Endometrium (tissue), 2 donors: ENCODE data around the gene KCTD2.
"Not testable (repeated sequence)": the region's sequence is repeated elsewhere in the genome, so short reads cannot be mapped to it uniquely, and the experiment has no call there.

Experiments
- FAIRE-seq: peaks from 2 replicates; lab custom pipeline; 2012; peaks lifted over from hg19 to GRCh38; lab: Jason Lieb, UNC
- donor health status: control.
- donor health status: control.

KCTD2 gene, protein sequence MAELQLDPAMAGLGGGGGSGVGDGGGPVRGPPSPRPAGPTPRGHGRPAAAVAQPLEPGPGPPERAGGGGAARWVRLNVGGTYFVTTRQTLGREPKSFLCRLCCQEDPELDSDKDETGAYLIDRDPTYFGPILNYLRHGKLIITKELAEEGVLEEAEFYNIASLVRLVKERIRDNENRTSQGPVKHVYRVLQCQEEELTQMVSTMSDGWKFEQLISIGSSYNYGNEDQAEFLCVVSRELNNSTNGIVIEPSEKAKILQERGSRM

DNA sequence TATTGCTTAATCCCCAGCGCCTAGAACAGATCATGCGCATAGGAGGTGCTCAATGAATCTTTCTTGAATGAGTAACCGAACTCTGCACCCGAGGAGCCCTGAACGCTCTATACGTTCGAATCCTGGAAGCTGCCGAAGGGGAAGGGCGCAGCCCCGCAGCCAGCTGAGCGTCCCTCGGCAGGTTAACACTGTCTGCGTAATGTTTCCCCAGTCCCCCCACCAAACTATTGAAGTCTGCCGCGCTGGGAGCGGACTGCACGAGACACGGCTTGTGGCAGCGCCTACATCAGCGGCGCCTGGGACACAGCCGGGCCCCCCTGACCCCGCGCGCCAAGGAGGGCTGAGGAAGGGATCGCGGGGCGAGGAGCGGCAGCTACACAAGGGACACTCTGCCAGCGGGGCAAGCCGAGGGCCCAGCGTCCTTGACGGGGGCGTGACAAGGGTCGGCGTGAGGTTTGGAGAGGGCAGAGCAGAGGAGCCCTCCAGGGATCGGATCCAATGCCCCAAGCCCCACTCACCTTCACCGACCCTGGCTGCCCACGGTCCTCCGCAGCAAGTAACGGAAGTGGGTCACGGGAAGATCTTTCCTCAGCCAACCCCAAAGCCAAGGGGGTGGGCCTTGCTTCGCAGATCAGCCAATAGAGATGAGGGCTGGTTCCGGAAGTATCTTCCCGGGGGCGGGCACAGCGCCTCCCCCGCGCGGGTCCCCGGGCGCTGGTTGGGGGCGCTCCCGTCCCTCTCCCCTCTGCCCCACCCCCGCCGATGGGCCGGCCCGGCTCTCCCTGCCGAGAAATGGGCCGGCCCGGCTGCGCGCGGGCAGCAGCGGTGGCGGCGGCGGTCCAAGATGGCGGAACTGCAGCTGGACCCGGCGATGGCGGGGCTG is at the start of gene KCTD2, which contains the start of gene ATP5PD:
Gene KCTD2, plus strand, starts transcription at position 819 of the 883 bp plus-strand sequence. Its CDS starts 26 bp downstream, at position 845.
Gene ATP5PD, minus strand, starts transcription at position 563 of the 883 bp plus-strand sequence. CDS start 4,319 bp downstream, outside the sequence.
- FAIRE-seq: peak; percentile 15

DNA sequence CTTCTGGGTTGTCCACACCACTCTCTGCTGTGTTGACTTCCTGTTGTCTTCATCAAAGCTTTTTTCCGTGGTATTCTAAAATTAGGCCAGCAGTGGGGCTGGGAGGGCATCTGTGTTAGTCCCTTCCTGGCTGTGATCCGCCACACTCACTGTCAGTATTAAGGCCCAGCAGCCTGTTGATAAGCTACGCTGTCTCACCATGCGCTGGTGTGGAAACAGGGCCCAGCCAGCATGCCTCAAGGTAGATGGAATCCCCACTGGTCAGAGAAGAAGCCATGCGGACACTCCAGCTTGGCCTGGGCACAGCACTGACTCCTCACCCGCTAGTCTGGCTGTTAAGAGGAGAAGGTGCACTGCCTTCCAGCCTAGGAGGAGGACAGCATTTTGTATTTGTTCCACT is 48.2 kb upstream of the KCTD2 start:
- no peak for FAIRE-seq

DNA sequence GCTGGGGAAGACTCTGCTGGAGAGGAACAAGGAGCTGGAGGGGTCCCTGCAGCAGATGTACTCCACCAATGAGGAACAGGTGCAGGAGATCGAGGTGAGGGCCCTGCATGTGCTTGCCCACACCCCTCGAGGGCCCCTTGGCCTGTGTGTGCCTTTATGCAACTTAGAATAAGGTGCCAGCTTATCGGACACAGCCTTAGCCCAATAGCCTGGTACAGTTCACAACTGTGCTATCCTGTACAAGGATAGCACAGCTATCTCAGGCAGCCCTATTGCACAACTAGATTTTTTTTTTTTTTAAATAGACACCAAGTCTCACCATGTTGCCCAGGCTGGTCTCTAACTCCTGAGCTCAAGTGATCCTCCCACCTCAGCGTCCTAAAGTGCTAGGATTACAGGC is 47.5 kb upstream of the KCTD2 start:
- no peak for FAIRE-seq

GRCh38 chr17:75001915-75002843 is 44.8 kb upstream of the KCTD2 start:
- no peak for FAIRE-seq

DNA sequence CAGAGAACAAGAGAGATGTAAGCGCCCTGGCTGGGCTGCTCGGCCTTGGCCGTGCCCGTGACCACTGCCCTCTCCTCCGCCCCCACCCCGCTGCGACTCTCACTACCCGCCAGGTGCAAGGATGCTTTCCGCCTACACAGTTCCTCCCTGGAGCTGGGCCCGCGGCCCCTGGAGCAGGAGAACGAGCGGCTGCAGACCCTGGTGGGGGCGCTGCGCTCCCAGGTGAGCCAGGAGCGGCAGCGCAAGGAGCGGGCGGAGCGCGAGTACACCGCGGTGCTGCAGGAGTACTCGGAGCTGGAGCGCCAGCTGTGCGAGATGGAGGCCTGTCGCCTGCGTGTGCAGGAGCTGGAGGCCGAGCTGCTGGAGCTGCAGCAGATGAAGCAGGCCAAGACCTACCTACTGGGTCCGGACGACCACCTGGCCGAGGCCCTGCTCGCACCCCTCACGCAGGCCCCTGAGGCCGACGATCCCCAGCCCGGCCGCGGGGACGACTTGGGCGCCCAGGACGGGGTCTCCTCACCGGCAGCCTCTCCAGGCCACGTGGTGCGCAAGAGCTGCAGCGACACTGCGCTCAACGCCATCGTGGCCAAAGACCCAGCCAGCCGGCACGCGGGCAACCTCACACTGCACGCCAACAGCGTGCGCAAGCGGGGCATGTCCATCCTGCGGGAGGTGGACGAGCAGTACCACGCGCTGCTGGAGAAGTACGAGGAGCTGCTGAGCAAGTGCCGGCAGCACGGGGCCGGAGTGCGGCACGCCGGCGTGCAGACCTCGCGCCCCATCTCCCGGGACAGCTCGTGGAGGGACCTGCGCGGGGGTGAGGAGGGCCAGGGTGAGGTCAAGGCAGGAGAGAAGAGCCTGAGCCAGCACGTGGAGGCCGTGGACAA is 43.7 kb upstream of the KCTD2 start:
- no peak for FAIRE-seq

GRCh38 chr17:75003957-75004355 is 43.1 kb upstream of the KCTD2 start:
- FAIRE-seq: no peak

GRCh38 chr17:75004371-75004770 is 42.7 kb upstream of the KCTD2 start:
- FAIRE-seq: no peak

- no peak for FAIRE-seq
Observed at GRCh38 chr17:75005291-75005690, 41.7 kb upstream of the KCTD2 start.

- FAIRE-seq: not testable (repeated sequence)
Observed at GRCh38 chr17:75006084-75006483, 40.9 kb upstream of the KCTD2 start.

GRCh38 chr17:75006653-75007052 is 40.4 kb upstream of the KCTD2 start:
- FAIRE-seq: no peak

- FAIRE-seq: no peak
Observed at GRCh38 chr17:75008373-75008772, 38.7 kb upstream of the KCTD2 start.

GRCh38 chr17:75009139-75009724 is 37.8 kb upstream of the KCTD2 start:
- FAIRE-seq: peak; percentile 31

DNA sequence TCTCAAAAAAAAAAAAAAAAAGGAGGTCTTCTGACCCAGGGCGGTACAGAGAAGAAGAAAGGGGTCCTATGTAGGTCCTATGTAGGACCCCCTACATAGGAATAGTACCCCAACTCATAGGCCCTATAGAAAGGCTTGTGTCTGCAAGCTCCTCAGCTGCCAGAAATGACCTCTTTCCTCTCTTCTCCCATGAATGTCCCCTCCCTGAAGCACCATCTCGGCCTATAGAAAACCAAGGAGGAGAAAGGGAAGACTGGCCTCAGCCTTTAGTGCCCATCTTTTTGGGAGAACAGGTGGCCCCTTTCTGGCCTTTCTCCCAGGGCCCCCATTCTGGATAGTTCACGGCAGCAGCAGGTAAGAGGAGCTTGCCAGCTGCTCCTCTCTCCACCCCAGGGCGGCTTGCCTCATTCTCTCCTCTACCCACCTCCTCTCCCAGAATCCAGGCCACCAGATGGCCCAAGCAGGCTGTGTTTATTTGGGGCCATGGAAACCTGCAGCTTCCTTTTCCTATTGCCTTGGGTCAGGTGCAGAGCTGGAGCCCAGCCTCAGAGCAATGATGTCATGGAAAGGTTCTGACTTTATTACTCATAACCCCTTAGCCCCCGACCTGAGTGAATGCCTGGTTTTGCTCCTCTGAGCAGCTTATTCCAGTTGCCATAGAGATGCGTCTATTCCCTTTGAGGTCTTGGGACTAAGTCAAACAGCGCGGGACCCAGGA is 36.2 kb upstream of the KCTD2 start:
- no peak for FAIRE-seq

DNA sequence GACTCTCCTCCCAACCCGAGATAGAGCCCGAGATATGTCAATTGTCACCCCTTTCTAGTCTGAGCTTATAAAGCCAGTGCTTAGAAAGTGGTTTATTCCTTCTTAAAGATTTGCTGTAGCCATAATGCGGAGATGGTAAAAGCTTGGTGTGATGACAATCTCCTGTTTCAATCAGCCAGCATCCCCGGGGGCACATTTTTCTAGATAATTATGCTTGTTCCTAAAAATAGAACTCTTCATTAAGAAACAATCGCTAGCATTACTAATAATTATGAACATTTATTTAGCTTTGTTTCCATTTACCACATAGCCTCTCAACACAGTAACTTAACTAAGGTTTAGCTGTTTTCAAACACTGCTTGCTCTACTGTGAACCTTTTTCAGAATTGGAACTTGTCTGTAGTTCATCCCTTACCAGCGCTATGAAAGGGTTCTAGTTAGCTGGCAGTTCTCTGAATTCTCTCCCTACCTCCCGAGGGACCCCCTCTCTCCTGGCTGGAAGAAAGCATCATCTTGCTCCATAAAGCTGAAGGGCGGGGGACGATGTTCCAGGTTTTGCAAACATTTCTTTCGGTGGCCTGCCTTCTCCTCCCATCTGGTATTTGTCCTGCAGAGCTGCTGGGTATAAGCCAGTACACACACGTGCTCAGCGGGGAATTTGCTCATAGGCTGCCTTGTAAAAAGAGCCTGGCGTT is 35.5 kb upstream of the KCTD2 start:
- FAIRE-seq: peak; percentile 29

DNA sequence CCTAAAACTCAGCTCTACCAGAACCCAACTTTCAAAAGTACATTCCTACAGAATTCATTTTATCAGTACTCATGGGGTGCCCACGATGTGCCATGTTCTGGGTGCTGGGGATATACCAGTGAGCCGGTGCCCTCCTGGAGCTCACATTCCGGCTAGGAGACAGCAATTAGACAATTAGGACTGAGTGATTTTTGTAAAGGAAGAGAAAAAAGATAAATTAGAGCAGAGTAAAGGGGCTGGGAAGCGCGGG is 35.0 kb upstream of the KCTD2 start:
- FAIRE-seq: no peak

DNA sequence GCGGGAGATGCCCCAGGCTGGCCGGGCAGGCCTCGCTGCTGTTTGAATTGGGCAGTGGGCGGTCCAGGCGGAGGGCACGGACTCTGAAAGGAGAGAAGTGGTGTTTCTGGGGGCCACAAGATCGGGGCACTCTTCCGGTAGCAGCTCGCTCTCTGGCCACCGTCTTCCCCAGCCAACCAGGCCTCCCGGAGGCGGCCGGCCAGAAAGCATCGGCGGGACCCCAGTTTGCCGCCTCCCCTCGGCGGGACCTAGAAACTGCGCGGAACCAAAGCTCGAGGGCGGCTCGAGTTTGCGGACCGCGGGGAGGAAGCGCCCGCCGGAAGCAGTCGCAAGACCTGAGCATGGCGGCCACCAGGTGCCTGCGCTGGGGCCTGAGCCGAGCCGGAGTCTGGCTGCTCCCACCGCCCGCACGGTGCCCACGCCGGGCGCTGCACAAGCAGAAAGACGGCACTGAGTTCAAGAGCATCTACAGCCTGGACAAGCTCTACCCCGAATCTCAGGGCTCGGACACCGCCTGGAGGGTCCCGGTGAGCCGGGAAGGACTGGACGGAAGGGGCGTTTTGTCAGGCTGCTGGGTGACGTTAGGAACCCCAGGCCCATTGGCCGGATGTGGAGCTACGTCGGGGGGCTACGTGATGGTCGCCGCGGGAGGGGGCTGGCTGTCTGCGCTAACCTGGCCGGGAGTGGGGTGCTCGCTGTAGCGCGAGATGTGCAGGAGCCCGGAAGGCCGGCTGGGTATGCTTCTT is 34.5 kb upstream of the KCTD2 start, which contains the start of gene MRPL58:
Gene MRPL58, plus strand, starts transcription at position 325 of the 746 bp plus-strand sequence. Its CDS starts 17 bp downstream, at position 342.
- no peak for FAIRE-seq

- no peak for FAIRE-seq
Observed at GRCh38 chr17:75013092-75013559, 33.9 kb upstream of the KCTD2 start.

DNA sequence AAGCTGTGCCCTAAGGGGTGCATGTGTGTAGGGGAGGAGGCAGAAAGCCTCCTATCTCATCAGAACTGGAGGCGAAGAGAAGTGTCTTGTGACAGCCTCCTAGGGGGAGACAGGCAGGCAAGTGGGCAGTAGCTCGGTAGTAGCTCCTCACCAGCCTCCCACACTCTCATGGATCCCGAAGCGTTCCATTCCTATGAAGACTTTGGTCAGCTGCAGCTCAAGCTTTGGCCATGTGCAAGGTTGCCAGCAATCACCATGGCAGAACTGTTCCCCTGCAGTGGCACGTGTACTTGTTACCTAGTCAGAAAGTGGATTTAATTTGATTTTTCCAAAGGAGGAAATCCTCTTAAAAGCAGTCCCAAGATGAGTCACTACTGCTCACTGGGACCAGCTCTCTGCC is 27.9 kb upstream of the KCTD2 start:
- no peak for FAIRE-seq

GRCh38 chr17:75019710-75020109 is 27.3 kb upstream of the KCTD2 start:
- FAIRE-seq: no peak
